ENCODE measurements around the gene SNX1.
A peak's percentile ranks its signal among the peaks of the same experiment; 100 is the strongest.

SNX1 gene

DNA sequence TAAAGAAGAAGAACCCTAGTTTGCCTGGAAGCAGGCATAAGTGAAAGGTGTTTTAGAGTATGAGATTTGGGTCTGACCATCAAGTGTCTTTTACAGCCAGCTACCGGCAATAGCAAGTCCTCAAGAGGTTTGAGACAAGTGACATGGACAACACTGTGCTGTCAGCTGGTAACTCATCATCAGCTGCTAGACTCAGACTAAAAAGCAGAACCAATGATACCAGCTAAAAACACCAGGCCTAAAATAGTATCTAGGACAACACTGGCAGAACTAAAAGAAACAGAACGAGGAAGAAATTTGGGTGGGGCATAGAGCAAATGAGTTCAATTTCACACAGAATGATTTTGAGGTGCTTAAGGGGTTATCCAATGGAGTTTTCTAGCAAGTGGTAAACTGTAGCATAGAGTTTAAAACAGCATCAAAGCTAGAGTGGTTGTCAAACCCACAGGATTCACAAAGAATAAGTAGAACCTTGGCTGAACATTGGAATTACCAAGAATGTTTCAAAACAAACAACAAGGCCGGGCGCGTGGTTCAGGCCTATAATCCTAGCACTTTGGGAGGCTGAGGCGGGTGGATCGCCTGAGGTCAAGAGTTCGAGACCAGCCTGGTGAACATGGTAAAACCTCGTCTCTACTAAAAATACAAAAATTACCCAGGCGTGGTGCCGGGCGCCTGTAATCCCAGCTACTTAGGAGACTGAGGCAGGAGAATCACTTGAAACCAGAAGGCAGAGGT is 6.1 kb upstream of the SNX1 start:
- H3K4me3 ChIP-seq (ENCODE audit: low read length) = no peak overlapping the region
- TF ChIP-seq, protein P1, sequence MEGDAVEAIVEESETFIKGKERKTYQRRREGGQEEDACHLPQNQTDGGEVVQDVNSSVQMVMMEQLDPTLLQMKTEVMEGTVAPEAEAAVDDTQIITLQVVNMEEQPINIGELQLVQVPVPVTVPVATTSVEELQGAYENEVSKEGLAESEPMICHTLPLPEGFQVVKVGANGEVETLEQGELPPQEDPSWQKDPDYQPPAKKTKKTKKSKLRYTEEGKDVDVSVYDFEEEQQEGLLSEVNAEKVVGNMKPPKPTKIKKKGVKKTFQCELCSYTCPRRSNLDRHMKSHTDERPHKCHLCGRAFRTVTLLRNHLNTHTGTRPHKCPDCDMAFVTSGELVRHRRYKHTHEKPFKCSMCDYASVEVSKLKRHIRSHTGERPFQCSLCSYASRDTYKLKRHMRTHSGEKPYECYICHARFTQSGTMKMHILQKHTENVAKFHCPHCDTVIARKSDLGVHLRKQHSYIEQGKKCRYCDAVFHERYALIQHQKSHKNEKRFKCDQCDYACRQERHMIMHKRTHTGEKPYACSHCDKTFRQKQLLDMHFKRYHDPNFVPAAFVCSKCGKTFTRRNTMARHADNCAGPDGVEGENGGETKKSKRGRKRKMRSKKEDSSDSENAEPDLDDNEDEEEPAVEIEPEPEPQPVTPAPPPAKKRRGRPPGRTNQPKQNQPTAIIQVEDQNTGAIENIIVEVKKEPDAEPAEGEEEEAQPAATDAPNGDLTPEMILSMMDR (conservative IDR thresholded peaks at IDR 0.05; ENCODE audit: low read depth, low read length) = no peak
- DNase-seq (ENCODE audit: low read depth) = no peak

DNA sequence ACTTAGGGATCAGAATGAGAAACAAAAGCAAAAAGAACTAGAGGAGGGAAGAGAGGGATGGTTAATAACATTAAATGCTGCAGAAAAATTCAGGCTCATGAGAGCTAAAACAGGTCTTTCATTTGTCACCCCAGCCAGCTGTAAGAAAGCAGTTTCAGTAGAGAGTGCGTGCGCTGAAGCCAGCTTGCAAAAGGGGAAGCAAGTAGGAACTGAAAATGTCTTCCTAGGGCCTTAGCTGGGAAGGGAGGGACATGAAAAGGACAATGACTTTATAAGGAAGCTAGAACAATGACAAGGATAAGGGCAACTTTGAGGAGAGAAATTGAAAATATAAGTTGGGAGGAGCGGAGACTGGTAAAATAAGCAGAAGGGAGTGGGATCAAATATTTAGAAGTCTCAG is 5.3 kb upstream of the SNX1 start:
- no peak overlapping the region for H3K4me3 ChIP-seq (ENCODE audit: low read length)
- no peak for DNase-seq (ENCODE audit: low read depth)
- TF ChIP-seq, protein P1 (conservative IDR thresholded peaks at IDR 0.05; ENCODE audit: low read depth, low read length) = no peak

GRCh38 chr15:64092075-64092820 is 3.5 kb upstream of the SNX1 start:
- DNase-seq (ENCODE audit: low read depth) = no peak
- TF ChIP-seq, protein P1 (conservative IDR thresholded peaks at IDR 0.05; ENCODE audit: low read depth, low read length) = no peak
- H3K4me3 ChIP-seq (ENCODE audit: low read length) = peak overlapping the region; percentile 93

GRCh38 chr15:64092864-64093626 is 2.7 kb upstream of the SNX1 start:
- H3K4me3 ChIP-seq (ENCODE audit: low read length) = peak overlapping the region; percentile 93
- TF ChIP-seq, protein P1 (conservative IDR thresholded peaks at IDR 0.05; ENCODE audit: low read depth, low read length) = peak; percentile 5
- no peak for DNase-seq (ENCODE audit: low read depth)

DNA sequence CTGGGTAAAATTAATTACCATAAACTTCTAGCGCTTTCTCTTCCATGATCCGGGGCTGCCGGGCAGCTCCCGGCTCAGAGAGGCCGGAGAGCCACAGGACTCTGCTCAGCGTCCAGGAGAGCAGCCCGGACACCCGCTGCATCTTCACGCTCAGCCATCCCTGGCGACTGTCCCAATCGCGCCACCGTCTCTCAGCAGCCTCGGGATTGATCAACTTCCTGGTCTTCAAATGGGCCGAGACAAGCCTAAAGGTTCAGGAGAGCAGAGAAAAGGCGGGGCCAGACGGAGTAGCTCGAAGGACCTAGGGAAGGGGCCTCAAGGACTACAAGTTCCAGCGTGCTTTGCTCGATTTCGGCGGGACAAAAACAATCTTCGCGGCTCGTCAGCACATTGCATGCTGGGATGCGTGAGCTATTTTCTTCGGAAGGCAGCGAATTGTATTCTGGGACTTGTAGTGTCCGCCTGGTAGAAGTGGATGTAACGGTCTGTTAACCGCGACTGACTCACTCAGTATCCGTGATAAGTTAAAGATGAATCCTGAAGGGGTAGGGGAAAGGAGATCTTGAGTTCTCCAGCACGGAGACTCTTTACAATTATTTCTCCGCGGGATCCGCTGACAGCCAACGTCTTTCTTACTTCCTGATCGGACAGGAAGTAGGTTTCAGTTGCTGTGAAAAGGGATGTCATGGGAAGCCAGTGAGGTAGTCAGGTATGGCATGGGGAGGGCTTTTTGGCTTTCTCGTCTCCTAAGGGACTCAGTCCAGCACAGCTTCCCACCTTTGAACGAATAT is 2.0 kb upstream of the SNX1 start, which contains the start of gene CIAO2A:
Gene CIAO2A, minus strand, starts transcription at position 212 of the 791 bp plus-strand sequence. Its CDS starts 70 bp downstream, at position 142.
- peak within 1 kb of the TSS; percentile 93 for H3K4me3 ChIP-seq (ENCODE audit: low read length)
- TF ChIP-seq, protein P1 (conservative IDR thresholded peaks at IDR 0.05; ENCODE audit: low read depth, low read length) = no peak
- DNase-seq (ENCODE audit: low read depth) = peak; percentile 94

DNA sequence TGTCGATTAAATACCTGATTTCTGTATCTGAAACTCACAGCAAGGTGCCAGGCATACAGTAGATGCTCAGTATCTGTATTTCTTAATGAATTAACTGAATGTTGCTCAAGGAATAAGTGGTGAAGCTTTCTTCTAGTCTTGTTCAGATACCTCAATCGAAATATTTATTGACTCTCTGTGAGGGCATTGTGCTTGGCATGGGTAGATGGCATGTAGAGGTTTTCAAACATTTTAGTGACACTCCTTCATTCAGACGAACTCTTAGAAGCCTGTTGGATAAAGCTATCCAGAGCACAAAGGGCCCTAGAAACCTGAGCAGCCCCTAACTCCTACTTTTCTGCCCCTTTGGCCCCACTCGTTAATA is 369 bp upstream of the SNX1 start:
- H3K4me3 ChIP-seq (ENCODE audit: low read length) = peak overlapping the region; percentile 93
- DNase-seq (ENCODE audit: low read depth) = no peak
- TF ChIP-seq, protein P1 (conservative IDR thresholded peaks at IDR 0.05; ENCODE audit: low read depth, low read length) = no peak

Data from retinal pigment epithelial cell (primary cell).